ENCODE data around the gene ITPRID2.
A peak's percentile ranks its signal among the peaks of the same experiment; 100 is the strongest.

The ITPRID2 gene

GRCh38 chr2:181878448-181878847, 13.1 kb upstream of the ITPRID2 start:
- intact Hi-C loops (cut with DNase I) = no loop called here
- DNase-seq = no peak

- intact Hi-C loops (cut with DNase I) = no loop called here
- no peak for DNase-seq
Measured at GRCh38 chr2:181879295-181879694, 12.2 kb upstream of the ITPRID2 start.

GRCh38 chr2:181882246-181883020, 9.1 kb upstream of the ITPRID2 start:
- intact Hi-C loops (cut with DNase I) = no loop called here

GRCh38 chr2:181884601-181885000, 6.9 kb upstream of the ITPRID2 start:
- DNase-seq = no peak
- intact Hi-C loops (cut with DNase I) = no loop called here

More at GRCh38 chr2:181882246-181883020, 9.1 kb upstream of the ITPRID2 start:
- DNase-seq = no peak

DNA sequence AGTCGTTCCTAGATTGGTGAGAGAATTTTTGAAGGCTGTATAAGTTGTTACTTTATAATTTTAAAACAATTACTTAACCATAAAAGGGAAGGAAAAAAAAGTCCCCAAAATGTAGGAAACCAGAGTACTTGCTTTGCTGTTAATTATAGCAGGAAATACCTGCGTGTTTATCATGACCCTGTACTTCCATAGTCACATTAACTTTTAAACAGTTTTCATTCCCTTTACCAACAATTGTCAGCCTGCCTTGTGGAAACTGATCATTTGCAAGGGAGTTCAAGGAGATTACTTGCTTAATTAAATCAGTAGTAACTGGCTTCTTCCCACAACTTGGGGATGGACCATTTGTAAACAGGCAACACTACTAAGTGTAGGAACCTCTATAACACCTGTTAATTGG, 6.4 kb upstream of the ITPRID2 start:
- intact Hi-C loops (cut with DNase I) = no loop called here

GRCh38 chr2:181886192-181886591, 5.3 kb upstream of the ITPRID2 start:
- no peak for DNase-seq
- intact Hi-C loops (cut with DNase I) = no loop called here

More for the DNA sequence above, 6.4 kb upstream of the ITPRID2 start:
- no peak for DNase-seq

DNA sequence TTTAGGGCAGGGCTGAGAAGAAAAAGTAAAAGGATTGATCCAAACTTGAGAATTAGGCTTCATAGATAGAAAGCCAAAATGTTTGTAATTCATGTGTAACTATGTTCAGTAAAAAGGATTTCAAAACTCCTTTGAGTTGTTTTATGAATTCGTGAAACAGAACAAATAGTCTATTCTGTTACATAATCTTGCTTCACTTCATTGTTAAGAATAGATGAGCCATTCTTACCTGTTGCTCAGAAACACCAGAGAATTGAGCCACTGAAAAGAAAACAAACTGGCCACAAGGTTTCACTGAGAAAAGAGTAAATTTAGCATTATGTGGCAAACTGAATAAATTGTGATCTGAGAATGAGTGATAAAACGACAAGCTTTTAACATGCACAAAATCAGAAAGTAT, 4.5 kb upstream of the ITPRID2 start:
- no peak for DNase-seq
- intact Hi-C loops (cut with DNase I) = no loop called here

- intact Hi-C loops (cut with DNase I) = loop anchor here (5.0 to 10.0 kb wide), 5 partner anchors 42 to 907 kb away; partner anchors contain the start of gene UBE2E3
Measured at GRCh38 chr2:181889776-181890175, 1.8 kb upstream of the ITPRID2 start.

DNA sequence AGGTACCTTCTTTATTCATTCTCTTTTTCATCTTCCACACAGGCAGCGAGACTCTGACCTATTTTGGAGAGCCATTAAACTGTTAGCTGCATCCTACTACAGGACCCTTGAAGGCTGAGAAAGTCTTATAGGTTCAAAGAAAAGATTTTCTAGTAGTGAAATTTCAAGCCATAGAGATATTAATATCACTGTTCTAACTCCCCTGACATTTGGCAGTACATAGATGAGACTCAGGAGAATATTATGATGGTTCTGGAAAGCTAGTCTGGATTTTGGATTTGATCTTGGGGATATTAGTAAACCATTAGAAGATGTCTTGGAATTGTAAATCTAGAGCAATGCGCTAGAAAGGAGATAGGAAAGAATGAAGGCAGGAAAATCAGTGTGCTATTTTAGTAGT, 1.3 kb upstream of the ITPRID2 start:
- no peak for DNase-seq
- intact Hi-C loops (cut with DNase I) = loop anchor here (5.0 to 10.0 kb wide), 5 partner anchors 43 to 908 kb away; partner anchors contain the start of gene UBE2E3

More at GRCh38 chr2:181889776-181890175, 1.8 kb upstream of the ITPRID2 start:
- DNase-seq = no peak

GRCh38 chr2:181891966-181892798, 652 bp downstream of the ITPRID2 start:
- peak; percentile 47 to 95 (median 61) for DNase-seq
- intact Hi-C loops (cut with DNase I) = loop anchor here (5.0 to 10.0 kb wide), 5 partner anchors 45 to 910 kb away; partner anchors contain the start of gene UBE2E3

GRCh38 chr2:181892799-181893435, 1.4 kb downstream of the ITPRID2 start:
- intact Hi-C loops (cut with DNase I) = loop anchor here (5.0 to 10.0 kb wide), 5 partner anchors 46 to 911 kb away; partner anchors contain the start of gene UBE2E3
- no peak for DNase-seq

GRCh38 chr2:181894381-181894780, 2.9 kb downstream of the ITPRID2 start:
- no peak for DNase-seq
- intact Hi-C loops (cut with DNase I) = loop anchor here (5.0 to 10.0 kb wide), 5 partner anchors 47 to 912 kb away; partner anchors contain the start of gene UBE2E3

GRCh38 chr2:181895818-181896217, 4.3 kb downstream of the ITPRID2 start:
- intact Hi-C loops (cut with DNase I) = loop anchor here (10.0 kb wide), 1 partner anchor 59 kb away; no protein-coding TSS in a partner anchor
- no peak for DNase-seq

- no peak for DNase-seq
- intact Hi-C loops (cut with DNase I) = loop anchor here (10.0 kb wide), 1 partner anchor 59 kb away; no protein-coding TSS in a partner anchor
Measured at GRCh38 chr2:181896286-181896685, 4.8 kb downstream of the ITPRID2 start.

- intact Hi-C loops (cut with DNase I) = no loop called here
- DNase-seq = no peak
Measured at GRCh38 chr2:181900007-181900651, 8.6 kb downstream of the ITPRID2 start.

- intact Hi-C loops (cut with DNase I) = no loop called here
- no peak for DNase-seq
Measured at GRCh38 chr2:181902625-181903024, 11.1 kb downstream of the ITPRID2 start.

- intact Hi-C loops (cut with DNase I) = loop anchor here (1.0 kb wide), 1 partner anchor 161 kb away; no protein-coding TSS in a partner anchor
- DNase-seq = no peak
Measured at GRCh38 chr2:181904022-181904632, 12.6 kb downstream of the ITPRID2 start.

DNA sequence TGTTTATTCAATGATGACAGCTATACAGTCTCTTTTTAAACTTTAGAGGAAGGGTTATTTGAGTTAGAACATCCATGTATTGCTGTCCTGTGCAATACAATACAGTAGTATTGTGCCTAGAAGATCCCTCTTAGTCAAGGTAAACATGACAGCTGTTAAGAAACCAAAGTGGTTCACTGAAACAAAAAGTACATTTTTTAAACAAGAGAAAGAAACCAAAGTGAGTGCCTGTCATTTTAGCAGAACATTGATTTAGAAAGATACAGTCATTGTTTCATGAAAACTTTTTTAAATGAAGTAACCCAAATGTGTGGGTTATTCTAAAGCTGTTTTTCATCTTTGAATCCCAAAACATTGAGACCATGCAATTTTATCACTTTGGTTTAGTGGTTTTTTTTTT, 15.5 kb downstream of the ITPRID2 start:
- DNase-seq = no peak
- intact Hi-C loops (cut with DNase I) = no loop called here

DNA sequence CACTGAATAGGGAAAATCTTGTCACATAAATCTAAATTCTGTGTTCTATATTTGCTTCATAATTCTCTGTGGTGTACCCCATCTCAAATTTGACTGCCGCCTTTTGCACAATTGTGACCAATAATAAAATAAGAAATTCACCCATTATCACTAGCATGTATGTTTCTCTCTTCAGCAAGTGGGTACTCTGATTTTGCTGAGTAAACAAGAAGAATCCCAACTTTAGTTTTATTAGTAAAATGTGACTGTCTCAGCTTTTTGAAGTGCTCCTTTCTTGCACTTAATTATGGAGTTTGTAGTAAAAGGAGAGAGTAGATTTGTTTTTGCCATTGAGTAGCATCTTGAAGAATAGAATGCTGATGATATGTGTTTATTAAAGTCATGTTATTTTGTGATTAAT, 16.1 kb downstream of the ITPRID2 start:
- DNase-seq = no peak
- intact Hi-C loops (cut with DNase I) = no loop called here

All from posterior cingulate gyrus (tissue), 11 donors.